Suprapubic skin (tissue), 3 donors: ENCODE measurements around the gene ORC3.
"Not testable (repeated sequence)": the region's sequence is repeated elsewhere in the genome, so short reads cannot be mapped to it uniquely, and the experiment has no call there.

ENCODE experiments used
- CTCF ChIP-seq, 2 donors: fragments of 200-600 bp in 1 of 2; fragments of 450-650 bp in 1 of 2; sonication (generic) in 1 of 2; IDR thresholded peaks; one replicate each; pipeline ENCODE4 v1.5.1; 2016 to 2019; ENCODE audit warnings: antibody characterized with exemption in 2 of 2, mild to moderate bottlenecking in 1 of 2, moderate library complexity in 1 of 2
- EP300 ChIP-seq: sonication (generic); formaldehyde crosslinking; IDR thresholded peaks from one replicate; pipeline ENCODE4 v1.6.1; 2017; ENCODE audit warnings: antibody characterized with exemption

GRCh38 chr6:87613018-87613417 is 23.1 kb downstream of the ORC3 start:
- TF ChIP-seq CTCF (IDR thresholded peaks at IDR 0.05); EP300: not testable (repeated sequence)
